T-helper 22 cell (primary cell): ENCODE data around the gene COPE.

Source experiments
- DNase-seq: peaks from one replicate; pipeline ENCODE4 v3.0.0-alpha.2; 2020; ENCODE audit warnings: low read depth

The COPE gene

GRCh38 chr19:18895038-18895823, 24.0 kb downstream of the COPE start:
- no peak for DNase-seq

- no peak for DNase-seq
Observed at GRCh38 chr19:18894254-18895037, 24.7 kb downstream of the COPE start.

GRCh38 chr19:18893587-18894253, 25.5 kb downstream of the COPE start:
- no peak for DNase-seq

- no peak for DNase-seq
Observed at GRCh38 chr19:18889949-18890745, 29.0 kb downstream of the COPE start.

- DNase-seq: no peak
Observed at GRCh38 chr19:18886972-18887371, 32.2 kb downstream of the COPE start.

GRCh38 chr19:18883526-18884304, 35.5 kb downstream of the COPE start:
- no peak for DNase-seq

GRCh38 chr19:18881491-18881890, 37.7 kb downstream of the COPE start:
- DNase-seq: no peak

GRCh38 chr19:18879579-18880373, 39.4 kb downstream of the COPE start:
- DNase-seq: no peak

- no peak for DNase-seq
Observed at GRCh38 chr19:18878858-18879578, 40.2 kb downstream of the COPE start.

- DNase-seq: no peak
Observed at GRCh38 chr19:18878058-18878797, 41.0 kb downstream of the COPE start.

- DNase-seq: no peak
Observed at GRCh38 chr19:18876865-18877264, 42.3 kb downstream of the COPE start.

- no peak for DNase-seq
Observed at GRCh38 chr19:18875726-18876125, 43.5 kb downstream of the COPE start.

GRCh38 chr19:18871543-18871942, 47.6 kb downstream of the COPE start:
- DNase-seq: no peak

- no peak for DNase-seq
Observed at GRCh38 chr19:18870531-18871172, 48.5 kb downstream of the COPE start.

GRCh38 chr19:18869781-18870530, 49.2 kb downstream of the COPE start:
- no peak for DNase-seq

- no peak for DNase-seq
Observed at GRCh38 chr19:18869023-18869618, 50.1 kb downstream of the COPE start.

- no peak for DNase-seq
Observed at GRCh38 chr19:18868380-18869022, 50.7 kb downstream of the COPE start.
